WTC11 (cell line): ENCODE results near the gene ATL1. TPM values are rescaled to one million over a fixed set of nuclear protein-coding genes. Genes with fewer than 3 reads are reported as not detected.

Experiments used
- ATAC-seq: fragments of 200-7000 bp; cut with Tn5 transposase; 2 replicates; pipeline ENCODE4 v1.10.0; 2021; ENCODE audit warnings: mild to moderate bottlenecking, moderate library complexity
- CTCF ChIA-PET: fragments of 300-600 bp; sonication (Branson Sonifier 250); formaldehyde crosslinking; loops from one replicate; lab custom pipeline; 2021; ENCODE audit warnings: antibody characterized with exemption; lab: Charles Lee
- POLR2A ChIA-PET: fragments of 350-600 bp; sonication (Branson Sonifier 250); formaldehyde crosslinking; loops from one replicate; lab custom pipeline; 2021; ENCODE audit warnings: antibody characterized with exemption; lab: Charles Lee
- DNase-seq: peaks from one replicate; pipeline ENCODE4 v3.0.0; 2021; ENCODE audit warnings: low spot score
- H3K27ac Mint-ChIP-seq: 2 replicates; pipeline ENCODE4 v1.8.0; 2021; ENCODE audit warnings: mixed read lengths
- H3K27me3 Mint-ChIP-seq: 2 replicates; pipeline ENCODE4 v1.8.0; 2021; ENCODE audit warnings: low read depth, mild to moderate bottlenecking, moderate library complexity, mixed read lengths
- H3K36me3 Mint-ChIP-seq: 2 replicates; pipeline ENCODE4 v1.8.0; 2021; ENCODE audit warnings: mixed read lengths
- H3K4me1 Mint-ChIP-seq: 2 replicates; pipeline ENCODE4 v1.8.0; 2022; ENCODE audit warnings: mixed read lengths
- H3K4me3 Mint-ChIP-seq: 2 replicates; pipeline ENCODE4 v1.8.0; 2021; ENCODE audit warnings: mild to moderate bottlenecking, moderate library complexity, mixed read lengths
- H3K9me3 Mint-ChIP-seq: 2 replicates; pipeline ENCODE4 v1.8.0; 2021; ENCODE audit warnings: mixed read lengths
- ARID4B ChIP-seq: sonication (generic); formaldehyde crosslinking; IDR thresholded peaks from 2 replicates; pipeline ENCODE4 v1.8.0; 2023; ENCODE audit warnings: missing genetic modification reagents, mild to moderate bottlenecking, borderline replicate concordance
- ATF1 ChIP-seq: sonication (generic); formaldehyde crosslinking; IDR thresholded peaks from 2 replicates; pipeline ENCODE4 v1.8.1; 2023; ENCODE audit warnings: mild to moderate bottlenecking, moderate library complexity, missing genetic modification reagents
- ATF3 ChIP-seq: sonication (generic); formaldehyde crosslinking; conservative IDR thresholded peaks from 2 replicates; pipeline ENCODE4 v1.8.1; 2022; ENCODE audit warnings: mild to moderate bottlenecking, missing genetic modification reagents
- ESRRA ChIP-seq: sonication (generic); formaldehyde crosslinking; IDR thresholded peaks from 2 replicates; pipeline ENCODE4 v1.8.1; 2022; ENCODE audit warnings: mild to moderate bottlenecking, missing genetic modification reagents, borderline replicate concordance
- FOXJ3 ChIP-seq: sonication (generic); formaldehyde crosslinking; IDR thresholded peaks from 2 replicates; pipeline ENCODE4 v1.9.0; 2021; ENCODE audit warnings: missing genetic modification reagents, mild to moderate bottlenecking, borderline replicate concordance
- GRHL2 ChIP-seq: fragments of 250-450 bp; sonication (Bioruptor Pico); IDR thresholded peaks from 2 replicates; pipeline ENCODE4 v1.8.0; 2022; ENCODE audit warnings: mild to moderate bottlenecking, moderate library complexity; ENCODE audit not compliant: insufficient replicate concordance, severe bottlenecking
- GTF2I ChIP-seq: fragments of 250-450 bp; sonication (Bioruptor Pico); conservative IDR thresholded peaks from 2 replicates; pipeline ENCODE4 v1.4.0; 2021; ENCODE audit warnings: mild to moderate bottlenecking
- IRF2 ChIP-seq: sonication (generic); formaldehyde crosslinking; IDR thresholded peaks from 2 replicates; pipeline ENCODE4 v1.8.0; 2022; ENCODE audit warnings: low read depth, missing genetic modification reagents, borderline replicate concordance
- JAZF1 ChIP-seq: fragments of 250-450 bp; sonication (Bioruptor Pico); IDR thresholded peaks from 2 replicates; pipeline ENCODE4 v1.9.0; 2021; ENCODE audit warnings: moderate library complexity, mild to moderate bottlenecking, inconsistent platforms
- JUN ChIP-seq: sonication (generic); formaldehyde crosslinking; IDR thresholded peaks from 2 replicates; pipeline ENCODE4 v1.8.0; 2023; ENCODE audit warnings: mild to moderate bottlenecking, missing genetic modification reagents
- MAX ChIP-seq: sonication (generic); formaldehyde crosslinking; IDR thresholded peaks from 2 replicates; pipeline ENCODE4 v1.8.0; 2022; ENCODE audit warnings: mild to moderate bottlenecking, missing genetic modification reagents
- MXD4 ChIP-seq: fragments of 250-450 bp; sonication (Bioruptor Pico); IDR thresholded peaks from 2 replicates; pipeline ENCODE4 v1.8.0; 2021; ENCODE audit warnings: mild to moderate bottlenecking, moderate library complexity, borderline replicate concordance
- NR1H2 ChIP-seq: sonication (generic); formaldehyde crosslinking; IDR thresholded peaks from 2 replicates; pipeline ENCODE4 v1.9.0; 2021; ENCODE audit warnings: mild to moderate bottlenecking, moderate library complexity, missing genetic modification reagents
- PREB ChIP-seq: sonication (generic); formaldehyde crosslinking; IDR thresholded peaks from 2 replicates; pipeline ENCODE4 v1.8.1; 2022; ENCODE audit warnings: mild to moderate bottlenecking, missing genetic modification reagents, moderate library complexity, borderline replicate concordance
- RELA ChIP-seq: sonication (generic); formaldehyde crosslinking; IDR thresholded peaks from 2 replicates; pipeline ENCODE4 v1.8.1; 2022; ENCODE audit warnings: missing genetic modification reagents, mild to moderate bottlenecking, borderline replicate concordance
- ZNF121 ChIP-seq: sonication (generic); formaldehyde crosslinking; IDR thresholded peaks from 2 replicates; pipeline ENCODE4 v1.8.0; 2023; ENCODE audit warnings: missing genetic modification reagents
- ZNF232 ChIP-seq: sonication (generic); formaldehyde crosslinking; IDR thresholded peaks from 2 replicates; pipeline ENCODE4 v1.8.0; 2022; ENCODE audit warnings: mild to moderate bottlenecking, missing genetic modification reagents
- ZNF317 ChIP-seq: sonication (generic); formaldehyde crosslinking; IDR thresholded peaks from 2 replicates; pipeline ENCODE4 v1.8.1; 2023; ENCODE audit warnings: low read depth, mild to moderate bottlenecking, moderate library complexity, missing genetic modification reagents, borderline replicate concordance
- ZNF532 ChIP-seq: fragments of 250-450 bp; sonication (Bioruptor Pico); IDR thresholded peaks from 2 replicates; pipeline ENCODE4 v1.9.0; 2021; ENCODE audit warnings: mild to moderate bottlenecking, borderline replicate concordance
- total RNA-seq: library from RNA; stranded (reverse); gene quantifications from 3 replicates; pipeline ENCODE4 v1.2.3, GENCODE V29; 2021

The ATL1 gene
- total RNA-seq, 1 experiment from 2014 or later = 3.7 TPM

- ChIA-PET CTCF (no interaction called here), POLR2A (no interaction called here)
- Mint-ChIP-seq H3K4me1 (peaks cover 56% of the 10 kb centered on the region), H3K36me3 (peaks cover 28% of the 10 kb centered on the region), H3K4me3 (peak overlapping the region; percentile 59), H3K27me3 (no peaks in the 10 kb centered on the region), H3K27ac (peak overlapping the region; percentile 94), H3K9me3 (peaks cover 1% of the 10 kb centered on the region)
- TF ChIP-seq PREB (CRISPR knock-in tag) (no peak), JUN (CRISPR knock-in tag) (no peak), ZNF317 (no peak), ESRRA (CRISPR knock-in tag) (no peak), RELA (CRISPR knock-in tag) (no peak), MXD4 (CRISPR knock-in tag) (no peak), IRF2 (no peak), ZNF232 (CRISPR knock-in tag) (no peak), GTF2I (no peak), MAX (CRISPR knock-in tag) (no peak), ARID4B (CRISPR knock-in tag) (no peak), ZNF532 (no peak), ZNF121 (CRISPR knock-in tag) (no peak), ATF3 (CRISPR knock-in tag) (no peak)
- DNase-seq (no peak), ATAC-seq (no peak)
Observed at GRCh38 chr14:50657753-50658152, 97.8 kb downstream of the ATL1 start.

- POLR2A ChIA-PET = no interaction called here
- Mint-ChIP-seq H3K27ac (peak overlapping the region; percentile 94), H3K36me3 (peaks cover 32% of the 10 kb centered on the region), H3K4me1 (peaks cover 59% of the 10 kb centered on the region), H3K4me3 (peak overlapping the region; percentile 59), H3K27me3 (no peaks in the 10 kb centered on the region), H3K9me3 (peaks cover 4% of the 10 kb centered on the region)
- CTCF ChIA-PET = interaction anchor here (0.6 kb wide), 2 partner anchors 116 to 136 kb away, joined by 3 read pairs; no protein-coding TSS in a partner anchor
- TF ChIP-seq GRHL2 (CRISPR knock-in tag) (no peak), JUN (CRISPR knock-in tag) (no peak), MAX (CRISPR knock-in tag) (no peak), FOXJ3 (CRISPR knock-in tag) (no peak), ATF1 (CRISPR knock-in tag) (no peak), PREB (CRISPR knock-in tag) (no peak), NR1H2 (no peak), JAZF1 (no peak), GTF2I (no peak)
- no peak for DNase-seq
- peak; percentile 82 for ATAC-seq
Observed at GRCh38 chr14:50658203-50658602, 98.3 kb downstream of the ATL1 start.
